ENCODE measurements around the gene NANOS2.
A peak's percentile ranks its signal among the peaks of the same experiment; 100 is the strongest.

NANOS2 gene

GRCh38 chr19:45887200-45887710 is 27.3 kb downstream of the NANOS2 start:
- no peak for DNase-seq (ENCODE audit: low read depth)
- TF ChIP-seq CTCF (IDR thresholded peaks at IDR 0.05; ENCODE audit: control insufficient read depth, insufficient read depth, low read depth, low read length, missing control alignments), result no peak
- peak overlapping the region; percentile 62 for H3K4me3 ChIP-seq (ENCODE audit: control insufficient read depth, low read depth, low read length)

DNA sequence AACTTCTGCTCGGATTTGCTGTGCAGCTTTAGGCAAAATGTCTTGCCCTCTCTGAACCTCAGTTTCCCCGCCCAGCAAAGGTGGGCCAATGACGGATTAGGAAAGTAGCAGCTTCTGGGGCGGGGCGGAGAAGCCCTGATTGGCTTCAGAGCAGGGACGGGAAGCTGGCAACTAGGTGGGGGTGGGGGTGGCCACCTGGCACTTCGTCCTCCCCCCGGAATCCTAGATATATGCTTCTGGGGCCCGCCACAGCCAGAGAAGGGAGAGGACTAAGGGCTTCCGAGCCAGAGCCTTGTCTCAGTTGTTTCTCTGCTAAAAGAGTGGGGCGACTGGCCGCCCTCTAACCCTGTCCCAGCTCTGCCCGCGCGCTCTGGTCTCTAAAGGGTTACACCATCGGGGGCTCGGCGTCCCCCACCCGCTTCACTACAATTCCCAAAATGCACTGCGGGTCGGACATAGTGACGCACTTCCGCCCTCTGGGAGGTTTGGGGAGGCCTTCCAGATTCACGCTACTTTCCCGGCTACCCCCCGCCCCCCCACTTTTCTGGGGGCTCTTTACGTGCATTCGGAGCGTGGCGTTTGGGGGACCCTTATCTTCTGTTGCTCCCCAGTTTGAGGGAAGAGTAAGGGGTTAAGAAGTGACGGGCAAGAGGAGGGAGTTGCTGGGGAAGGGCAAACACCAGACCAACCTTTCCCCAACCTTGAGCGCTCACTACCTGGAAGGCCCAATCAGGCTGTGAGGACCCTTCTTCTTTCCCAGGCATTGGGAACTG is 28.0 kb downstream of the NANOS2 start:
- DNase-seq (ENCODE audit: low read depth), result peak; percentile 73
- no peak for TF ChIP-seq CTCF (IDR thresholded peaks at IDR 0.05; ENCODE audit: control insufficient read depth, insufficient read depth, low read depth, low read length, missing control alignments)
- H3K4me3 ChIP-seq (ENCODE audit: control insufficient read depth, low read depth, low read length), result peak overlapping the region; percentile 62

- DNase-seq (ENCODE audit: low read depth), result peak; percentile 70
Measured at GRCh38 chr19:45885556-45886426, 28.8 kb downstream of the NANOS2 start, which contains the start of gene IRF2BP1. TSS of gene IRF2BP1 (minus strand) at chr19:45886141. CDS start at chr19:45885774, 367 bp downstream.

DNA sequence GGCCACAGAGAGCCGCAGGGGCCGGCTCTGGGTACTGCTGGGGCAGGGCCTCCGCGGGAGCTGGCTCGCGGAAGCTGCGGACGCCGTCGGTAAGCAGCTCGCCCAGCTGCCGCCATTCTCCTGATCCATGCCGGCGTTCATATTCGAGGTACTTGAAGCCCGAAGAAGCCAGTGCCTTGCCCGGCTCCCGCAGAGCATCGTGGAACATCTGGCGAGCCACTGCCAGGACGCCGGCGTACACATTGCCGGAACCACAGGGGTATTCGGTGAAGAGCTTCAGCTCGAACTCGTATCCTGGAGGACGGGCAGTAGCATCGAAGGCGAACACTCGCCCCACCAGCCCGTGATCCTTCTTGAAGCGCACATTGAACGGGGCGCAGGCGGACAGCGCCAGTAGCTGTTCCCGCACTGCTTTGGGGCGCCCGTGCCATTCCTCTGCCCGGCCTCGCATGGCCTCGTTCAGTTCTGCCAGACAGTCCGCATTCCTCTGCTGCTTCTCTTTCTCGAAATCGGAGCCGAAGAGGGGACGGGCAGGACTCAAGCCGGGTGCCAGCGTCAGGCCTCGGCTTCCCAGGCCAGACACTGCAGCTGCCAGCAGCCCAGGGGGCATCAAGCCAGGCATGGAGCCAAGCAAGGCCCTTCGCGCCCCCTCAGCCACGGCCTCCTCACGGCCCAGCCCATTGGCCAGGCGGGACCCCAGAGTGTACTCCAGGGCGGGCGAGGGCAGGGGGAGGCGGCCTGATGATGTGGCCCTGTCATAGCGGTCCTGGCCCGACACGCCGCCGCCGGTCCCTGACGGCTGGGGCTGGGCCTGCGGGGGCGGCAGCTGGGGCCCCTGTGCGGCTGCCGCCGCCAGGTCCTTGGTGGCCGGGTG is 29.7 kb downstream of the NANOS2 start:
- no peak for DNase-seq (ENCODE audit: low read depth)
- peak overlapping the region; percentile 62 for H3K4me3 ChIP-seq (ENCODE audit: control insufficient read depth, low read depth, low read length)
- TF ChIP-seq CTCF (IDR thresholded peaks at IDR 0.05; ENCODE audit: control insufficient read depth, insufficient read depth, low read depth, low read length, missing control alignments), result no peak

More at GRCh38 chr19:45885556-45886426, 28.8 kb downstream of the NANOS2 start, which contains the start of gene IRF2BP1:
- peak within 1 kb of the TSS; percentile 62 for H3K4me3 ChIP-seq (ENCODE audit: control insufficient read depth, low read depth, low read length)
- no peak for TF ChIP-seq CTCF (IDR thresholded peaks at IDR 0.05; ENCODE audit: control insufficient read depth, insufficient read depth, low read depth, low read length, missing control alignments)

- TF ChIP-seq CTCF (IDR thresholded peaks at IDR 0.05; ENCODE audit: control insufficient read depth, insufficient read depth, low read depth, low read length, missing control alignments), result no peak
- DNase-seq (ENCODE audit: low read depth), result no peak
- no peak overlapping the region; the same call in 1 of the 2 replicates for H3K4me3 ChIP-seq (ENCODE audit: control insufficient read depth, low read depth, low read length)
Measured at GRCh38 chr19:45883881-45884681, 30.5 kb downstream of the NANOS2 start.

All from AG09309 (cell line).